Measurements from ENCODE around the gene RIOX2. TPM values are rescaled to one million over a fixed set of nuclear protein-coding genes. Genes with fewer than 3 reads are reported as not detected.

The RIOX2 gene
- total and polyA plus RNA-seq, 2 experiments from 2014 or later, result 8.6 to 11.2 TPM

DNA sequence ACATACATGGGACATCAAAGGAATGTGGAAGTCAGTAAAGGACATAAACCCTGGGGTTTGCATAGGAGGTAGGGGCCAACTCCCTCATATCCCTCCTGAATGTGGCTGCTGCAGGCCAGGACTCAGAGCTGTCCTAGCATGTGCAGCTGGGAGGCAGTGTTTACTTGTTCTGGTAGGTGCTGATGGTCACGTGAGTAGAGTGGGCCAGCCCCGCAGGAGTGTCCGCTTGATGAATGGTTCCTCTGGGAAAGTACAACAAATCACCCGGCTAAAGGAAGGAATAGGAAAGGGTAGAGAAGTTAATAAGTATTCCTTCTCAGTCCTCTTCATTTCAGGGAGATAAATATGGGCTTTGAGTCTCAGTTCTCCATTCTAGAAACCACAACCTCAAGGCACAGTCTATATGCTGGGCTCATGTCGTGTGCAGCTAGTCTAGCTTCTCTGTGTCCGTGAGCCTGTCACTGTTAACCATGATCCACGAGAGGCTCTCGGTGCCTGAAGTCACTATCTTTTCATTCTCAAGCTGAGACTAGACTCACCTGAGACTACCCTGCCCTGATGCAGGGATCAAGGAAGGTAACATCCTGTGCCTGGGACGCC, 17.9 kb downstream of the RIOX2 start:
- no peaks in the 10 kb centered on the region for H3K36me3 ChIP-seq
- no peaks in the 10 kb centered on the region for H3K4me1 ChIP-seq (ENCODE audit: low read depth)
- TF ChIP-seq, protein P1, sequence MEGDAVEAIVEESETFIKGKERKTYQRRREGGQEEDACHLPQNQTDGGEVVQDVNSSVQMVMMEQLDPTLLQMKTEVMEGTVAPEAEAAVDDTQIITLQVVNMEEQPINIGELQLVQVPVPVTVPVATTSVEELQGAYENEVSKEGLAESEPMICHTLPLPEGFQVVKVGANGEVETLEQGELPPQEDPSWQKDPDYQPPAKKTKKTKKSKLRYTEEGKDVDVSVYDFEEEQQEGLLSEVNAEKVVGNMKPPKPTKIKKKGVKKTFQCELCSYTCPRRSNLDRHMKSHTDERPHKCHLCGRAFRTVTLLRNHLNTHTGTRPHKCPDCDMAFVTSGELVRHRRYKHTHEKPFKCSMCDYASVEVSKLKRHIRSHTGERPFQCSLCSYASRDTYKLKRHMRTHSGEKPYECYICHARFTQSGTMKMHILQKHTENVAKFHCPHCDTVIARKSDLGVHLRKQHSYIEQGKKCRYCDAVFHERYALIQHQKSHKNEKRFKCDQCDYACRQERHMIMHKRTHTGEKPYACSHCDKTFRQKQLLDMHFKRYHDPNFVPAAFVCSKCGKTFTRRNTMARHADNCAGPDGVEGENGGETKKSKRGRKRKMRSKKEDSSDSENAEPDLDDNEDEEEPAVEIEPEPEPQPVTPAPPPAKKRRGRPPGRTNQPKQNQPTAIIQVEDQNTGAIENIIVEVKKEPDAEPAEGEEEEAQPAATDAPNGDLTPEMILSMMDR (IDR thresholded peaks at IDR 0.05; ENCODE audit: low read depth, low read length), result no peak
- H3K27ac ChIP-seq, result no peak overlapping the region
- no peaks in the 10 kb centered on the region for H3K9me3 ChIP-seq (ENCODE audit: low read depth)
- H3K27me3 ChIP-seq, result no peaks in the 10 kb centered on the region
- no peak overlapping the region for H3K4me3 ChIP-seq
- no peak for DNase-seq (ENCODE audit: low read depth in 1 of 2, low spot score in 1 of 2)

DNA sequence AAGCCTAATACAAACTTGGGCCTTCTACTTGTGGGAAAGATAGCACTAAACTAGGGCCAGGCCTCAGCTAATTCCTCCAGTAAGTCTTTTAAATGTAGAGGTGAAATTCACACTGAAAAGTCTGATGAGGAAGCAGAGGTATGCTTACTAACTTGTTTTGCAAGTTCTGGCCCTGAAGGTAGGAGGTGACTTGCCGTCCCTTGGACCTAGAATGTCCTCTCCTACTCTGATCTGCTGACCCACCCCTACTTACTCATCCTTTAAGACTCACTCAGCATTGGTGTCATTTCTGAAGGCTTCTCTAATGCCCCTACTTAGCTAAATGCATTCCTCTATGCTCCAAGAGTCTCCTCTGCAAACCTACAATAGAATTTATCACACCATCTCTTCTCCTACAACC, 19.4 kb downstream of the RIOX2 start:
- Histone ChIP-seq H3K27ac (no peak overlapping the region), H3K9me3 (ENCODE audit: low read depth) (no peaks in the 10 kb centered on the region), H3K27me3 (no peaks in the 10 kb centered on the region), H3K4me1 (ENCODE audit: low read depth) (no peaks in the 10 kb centered on the region), H3K36me3 (peaks cover 3% of the 10 kb centered on the region), H3K4me3 (no peak overlapping the region)
- no peak for DNase-seq (ENCODE audit: low read depth in 1 of 2, low spot score in 1 of 2)
- TF ChIP-seq, protein P1 (IDR thresholded peaks at IDR 0.05; ENCODE audit: low read depth, low read length), result no peak

DNA sequence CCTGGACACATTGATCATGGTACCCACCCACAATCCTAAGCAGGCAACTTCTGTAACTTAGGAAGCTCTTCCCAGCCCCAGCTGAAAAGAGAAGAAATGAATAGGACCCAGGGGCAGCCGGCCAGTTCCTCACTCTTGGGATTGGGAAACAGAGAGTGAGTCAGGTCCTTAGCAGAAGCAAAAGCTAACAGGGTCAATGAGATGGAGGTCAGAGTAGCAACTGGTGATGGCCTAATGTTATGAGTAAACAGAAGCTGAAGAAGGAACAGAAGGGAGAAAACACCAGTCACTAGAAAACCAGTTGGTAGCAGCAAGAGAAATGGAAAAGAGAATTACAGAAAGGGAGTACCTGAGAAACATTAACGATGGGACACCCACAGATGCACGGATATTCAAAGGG, 20.0 kb downstream of the RIOX2 start:
- no peaks in the 10 kb centered on the region for H3K27me3 ChIP-seq
- H3K9me3 ChIP-seq (ENCODE audit: low read depth), result no peaks in the 10 kb centered on the region
- peaks cover 3% of the 10 kb centered on the region for H3K36me3 ChIP-seq
- DNase-seq (ENCODE audit: low read depth in 1 of 2, low spot score in 1 of 2), result peak in 1 of 2 donors; percentile 78
- H3K4me1 ChIP-seq (ENCODE audit: low read depth), result no peaks in the 10 kb centered on the region
- H3K4me3 ChIP-seq, result no peak overlapping the region
- TF ChIP-seq, protein P1 (IDR thresholded peaks at IDR 0.05; ENCODE audit: low read depth, low read length), result no peak
- H3K27ac ChIP-seq, result no peak overlapping the region

DNA sequence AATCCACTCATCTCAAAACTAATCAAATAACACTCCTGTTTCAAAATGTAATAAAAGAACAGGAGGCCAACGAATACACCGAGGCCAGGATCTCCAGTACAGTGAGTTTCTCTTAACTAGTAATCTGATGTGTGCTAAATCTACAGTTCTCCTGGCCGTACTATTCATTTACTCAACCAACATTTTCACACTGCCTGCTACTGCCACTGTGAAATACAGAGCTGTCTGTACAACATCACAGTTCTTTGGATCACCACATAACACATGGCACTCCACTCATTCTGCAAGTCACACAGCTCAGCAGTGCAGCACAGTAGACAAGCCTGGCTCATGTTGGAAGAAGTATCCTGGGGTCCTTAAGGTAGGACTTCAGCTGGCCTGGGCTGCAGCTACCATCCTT, 21.9 kb downstream of the RIOX2 start:
- Histone ChIP-seq H3K27ac (no peak overlapping the region), H3K9me3 (ENCODE audit: low read depth) (no peaks in the 10 kb centered on the region), H3K4me1 (ENCODE audit: low read depth) (no peaks in the 10 kb centered on the region), H3K36me3 (peaks cover 14% of the 10 kb centered on the region), H3K4me3 (no peak overlapping the region), H3K27me3 (no peaks in the 10 kb centered on the region)
- TF ChIP-seq, protein P1 (IDR thresholded peaks at IDR 0.05; ENCODE audit: low read depth, low read length), result no peak
- DNase-seq (ENCODE audit: low read depth in 1 of 2, low spot score in 1 of 2), result no peak

DNA sequence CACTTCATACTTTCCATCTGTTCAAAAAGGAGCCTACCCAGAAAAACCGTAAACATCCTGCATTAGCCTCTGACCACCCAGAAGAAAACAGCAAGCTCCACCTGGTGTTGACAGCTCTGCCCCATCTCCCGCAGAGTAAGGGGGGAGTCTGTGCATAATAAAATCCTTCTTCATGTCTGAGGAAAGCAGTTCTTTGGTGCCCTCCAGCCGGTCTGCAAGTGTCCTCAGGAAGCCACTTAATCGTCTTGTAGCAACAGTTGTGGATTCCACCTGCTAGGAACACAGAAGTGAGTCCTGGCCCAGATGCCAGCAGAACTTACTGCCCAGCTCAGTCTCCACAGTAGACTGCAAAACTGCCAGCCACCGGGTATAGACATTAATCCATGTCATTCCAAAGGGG, 22.5 kb downstream of the RIOX2 start:
- Histone ChIP-seq H3K27me3 (no peaks in the 10 kb centered on the region), H3K4me1 (ENCODE audit: low read depth) (no peaks in the 10 kb centered on the region), H3K36me3 (peaks cover 20% of the 10 kb centered on the region), H3K9me3 (ENCODE audit: low read depth) (no peaks in the 10 kb centered on the region), H3K4me3 (no peak overlapping the region), H3K27ac (no peak overlapping the region)
- TF ChIP-seq, protein P1 (IDR thresholded peaks at IDR 0.05; ENCODE audit: low read depth, low read length), result no peak
- no peak for DNase-seq (ENCODE audit: low read depth in 1 of 2, low spot score in 1 of 2)

Data from cardiac muscle cell (in vitro differentiated cells and primary cell).